Loucy (cell line): Measurements from ENCODE around the gene NUB1.

Experiments
- EZH2phosphoT487 ChIP-seq: fragments of 200-600 bp; IDR thresholded peaks from 2 replicates; pipeline ENCODE4 v1.6.1; 2018; ENCODE audit warnings: antibody characterized with exemption, mild to moderate bottlenecking, moderate library complexity, borderline replicate concordance
- TF ChIP-seq, protein P1 (sequence below): fragments of 200-600 bp; sonication (generic); conservative IDR thresholded peaks from 2 replicates; pipeline ENCODE4 v1.5.1; 2014; ENCODE audit warnings: mild to moderate bottlenecking, antibody characterized with exemption, low read length

GRCh38 chr7:151317936-151318335 is 23.7 kb upstream of the NUB1 start:
- TF ChIP-seq, protein P1, sequence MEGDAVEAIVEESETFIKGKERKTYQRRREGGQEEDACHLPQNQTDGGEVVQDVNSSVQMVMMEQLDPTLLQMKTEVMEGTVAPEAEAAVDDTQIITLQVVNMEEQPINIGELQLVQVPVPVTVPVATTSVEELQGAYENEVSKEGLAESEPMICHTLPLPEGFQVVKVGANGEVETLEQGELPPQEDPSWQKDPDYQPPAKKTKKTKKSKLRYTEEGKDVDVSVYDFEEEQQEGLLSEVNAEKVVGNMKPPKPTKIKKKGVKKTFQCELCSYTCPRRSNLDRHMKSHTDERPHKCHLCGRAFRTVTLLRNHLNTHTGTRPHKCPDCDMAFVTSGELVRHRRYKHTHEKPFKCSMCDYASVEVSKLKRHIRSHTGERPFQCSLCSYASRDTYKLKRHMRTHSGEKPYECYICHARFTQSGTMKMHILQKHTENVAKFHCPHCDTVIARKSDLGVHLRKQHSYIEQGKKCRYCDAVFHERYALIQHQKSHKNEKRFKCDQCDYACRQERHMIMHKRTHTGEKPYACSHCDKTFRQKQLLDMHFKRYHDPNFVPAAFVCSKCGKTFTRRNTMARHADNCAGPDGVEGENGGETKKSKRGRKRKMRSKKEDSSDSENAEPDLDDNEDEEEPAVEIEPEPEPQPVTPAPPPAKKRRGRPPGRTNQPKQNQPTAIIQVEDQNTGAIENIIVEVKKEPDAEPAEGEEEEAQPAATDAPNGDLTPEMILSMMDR = no peak
- TF ChIP-seq EZH2phosphoT487 = no peak
